ENCODE data around the gene IGF2R.
"Not testable (repeated sequence)": the region's sequence is repeated elsewhere in the genome, so short reads cannot be mapped to it uniquely, and the experiment has no call there.

Gene IGF2R

DNA sequence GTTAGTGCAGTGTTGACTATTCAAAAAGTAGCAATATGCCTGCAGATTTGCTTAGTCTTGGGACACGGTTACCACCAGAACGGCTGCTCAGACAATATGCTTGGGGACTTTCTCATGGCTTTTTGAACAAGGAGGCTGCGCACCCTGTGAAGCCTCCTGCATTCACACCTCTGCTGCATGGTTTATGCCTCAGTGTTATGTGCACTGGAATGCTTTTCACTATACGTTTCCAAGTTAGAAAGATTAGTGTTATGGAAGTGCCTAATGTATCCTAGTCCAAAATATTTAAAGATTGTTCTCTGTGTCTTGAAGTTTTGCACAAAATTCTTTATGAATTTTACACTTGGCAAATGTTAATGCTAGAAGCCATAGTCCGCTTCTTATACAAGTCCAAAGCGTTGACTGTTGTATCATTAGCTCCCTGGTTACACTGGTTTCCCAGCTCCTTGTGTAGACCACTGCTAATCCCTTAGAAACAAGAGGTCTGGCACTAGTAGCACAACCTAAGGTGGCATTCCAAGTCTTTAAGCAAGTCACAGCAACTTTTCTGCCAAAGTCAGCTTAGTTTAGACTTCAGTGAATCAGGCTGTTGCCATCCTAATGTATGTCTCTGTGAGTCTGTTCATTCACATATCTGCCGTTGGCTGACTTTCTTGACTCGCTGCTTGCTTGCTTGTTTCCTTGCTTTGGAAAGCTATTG lies 126.4 kb downstream of the IGF2R start:
- no peak for DNase-seq (ENCODE audit: low read depth)

DNA sequence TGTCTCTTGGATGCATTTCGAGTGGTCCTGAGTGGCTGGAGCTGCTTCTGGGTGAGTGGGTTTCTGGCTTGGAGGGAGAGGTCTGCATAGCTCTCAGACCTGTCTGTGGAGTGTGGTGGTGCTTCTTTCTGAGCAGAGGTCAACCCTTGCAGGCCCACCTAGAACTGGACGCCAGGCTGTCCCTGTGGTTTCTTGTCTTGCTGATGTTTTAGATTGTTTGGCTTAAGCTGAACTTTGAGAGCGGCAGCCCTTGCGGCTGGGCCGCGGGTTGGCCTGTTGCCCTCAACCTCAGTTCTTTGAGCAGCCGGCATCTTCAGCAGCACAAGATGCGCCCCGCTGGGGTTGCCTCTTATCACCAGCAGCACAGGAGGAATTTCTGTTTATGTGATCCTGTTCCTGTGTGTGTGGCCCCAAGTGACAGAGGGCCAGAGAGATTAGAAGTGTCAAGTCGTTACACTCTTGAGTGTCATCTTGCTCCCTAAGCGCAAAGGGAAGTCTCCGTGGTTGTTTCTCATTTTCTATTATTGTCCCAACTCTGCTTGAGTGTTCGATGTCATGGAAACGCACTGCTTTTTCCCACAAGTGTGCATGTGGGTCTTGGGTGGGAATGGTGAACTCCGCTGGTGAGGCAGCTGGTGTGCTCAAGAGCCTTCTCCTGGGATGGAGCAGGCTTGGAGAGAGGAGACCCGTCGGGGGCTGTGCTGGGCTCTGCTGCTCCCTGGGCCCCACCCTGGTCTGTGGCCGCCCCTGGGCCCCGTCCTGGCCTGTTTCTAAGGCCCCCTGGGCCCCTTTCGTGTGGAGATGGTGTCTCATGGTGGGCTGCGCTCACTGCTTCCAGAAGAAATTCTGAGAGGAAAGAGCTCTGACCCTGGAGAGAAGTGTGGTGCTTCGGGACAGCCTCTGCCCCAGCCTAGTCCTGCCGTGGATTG lies 132.7 kb downstream of the IGF2R start:
- peak; percentile 97 for DNase-seq (ENCODE audit: low read depth)

DNA sequence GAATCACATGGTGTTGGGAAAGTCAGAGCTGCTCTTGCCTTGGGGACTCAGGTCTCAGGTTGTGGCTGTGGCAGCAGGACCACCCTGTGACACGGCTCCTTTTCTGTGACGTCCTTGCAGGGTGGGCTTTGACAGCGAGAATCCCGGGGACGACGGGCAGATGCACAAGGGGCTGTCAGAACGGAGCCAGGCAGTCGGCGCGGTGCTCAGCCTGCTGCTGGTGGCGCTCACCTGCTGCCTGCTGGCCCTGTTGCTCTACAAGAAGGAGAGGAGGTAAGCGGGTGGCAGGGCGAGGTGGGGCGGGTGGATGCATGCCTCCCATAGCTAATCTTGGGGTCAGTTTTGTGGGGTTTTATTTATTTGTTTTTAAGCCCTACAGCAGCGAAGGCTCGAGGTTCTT lies 133.5 kb downstream of the IGF2R start:
- no peak for DNase-seq (ENCODE audit: low read depth)

DNA sequence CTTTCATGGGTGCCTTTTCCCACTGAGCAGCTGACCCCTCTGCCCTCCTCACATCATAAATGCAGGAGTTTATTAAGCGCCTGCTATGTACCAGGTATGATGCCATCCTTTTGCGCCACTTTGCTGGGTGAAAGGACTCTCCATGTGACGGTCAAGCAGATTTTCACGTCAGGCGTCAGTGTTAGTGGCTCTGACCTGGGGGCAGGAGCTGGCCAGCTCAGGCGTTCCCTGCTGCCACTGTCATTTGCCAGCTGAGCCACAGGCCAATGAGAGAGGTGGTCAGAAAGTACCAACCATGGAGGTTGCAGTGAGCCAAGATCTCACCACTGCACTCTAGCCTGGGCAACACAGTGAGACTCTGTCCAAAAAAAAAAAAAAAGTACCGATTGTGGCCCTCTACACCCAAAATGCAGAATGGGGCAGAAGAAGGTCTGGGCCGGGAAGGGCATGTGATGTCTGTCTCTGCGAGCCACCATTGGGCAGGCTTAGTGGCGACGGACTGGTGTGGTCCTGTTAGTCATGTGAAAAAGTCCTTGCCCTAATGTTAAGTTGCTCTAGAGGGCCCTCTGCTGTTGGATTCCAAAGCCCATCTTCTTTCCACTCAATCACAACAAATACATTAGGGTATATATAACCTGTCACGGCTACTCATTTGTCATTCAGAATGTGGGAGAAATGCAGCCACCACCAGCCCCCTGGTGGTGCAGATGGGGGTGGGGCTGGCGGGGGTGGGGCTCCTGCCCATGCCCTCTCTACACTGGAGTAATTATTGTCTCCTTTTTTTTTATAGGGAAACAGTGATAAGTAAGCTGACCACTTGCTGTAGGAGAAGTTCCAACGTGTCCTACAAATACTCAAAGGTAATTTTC lies 134.3 kb downstream of the IGF2R start:
- no peak for DNase-seq (ENCODE audit: low read depth)

DNA sequence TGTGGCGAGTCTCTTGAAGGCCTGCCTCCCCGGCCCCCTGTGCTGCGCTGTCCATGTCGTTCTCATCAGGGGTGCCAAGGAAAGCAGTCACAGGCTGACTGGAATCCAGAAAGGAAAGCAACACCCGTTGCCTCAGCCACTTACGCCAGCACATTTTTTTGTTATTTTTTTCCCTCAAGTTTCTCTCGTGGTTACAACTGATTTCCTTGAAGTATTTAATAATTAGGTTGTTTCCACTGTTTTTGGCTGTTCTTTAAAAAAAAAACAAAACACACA lies 134.9 kb downstream of the IGF2R start:
- no peak for DNase-seq (ENCODE audit: low read depth)

DNA sequence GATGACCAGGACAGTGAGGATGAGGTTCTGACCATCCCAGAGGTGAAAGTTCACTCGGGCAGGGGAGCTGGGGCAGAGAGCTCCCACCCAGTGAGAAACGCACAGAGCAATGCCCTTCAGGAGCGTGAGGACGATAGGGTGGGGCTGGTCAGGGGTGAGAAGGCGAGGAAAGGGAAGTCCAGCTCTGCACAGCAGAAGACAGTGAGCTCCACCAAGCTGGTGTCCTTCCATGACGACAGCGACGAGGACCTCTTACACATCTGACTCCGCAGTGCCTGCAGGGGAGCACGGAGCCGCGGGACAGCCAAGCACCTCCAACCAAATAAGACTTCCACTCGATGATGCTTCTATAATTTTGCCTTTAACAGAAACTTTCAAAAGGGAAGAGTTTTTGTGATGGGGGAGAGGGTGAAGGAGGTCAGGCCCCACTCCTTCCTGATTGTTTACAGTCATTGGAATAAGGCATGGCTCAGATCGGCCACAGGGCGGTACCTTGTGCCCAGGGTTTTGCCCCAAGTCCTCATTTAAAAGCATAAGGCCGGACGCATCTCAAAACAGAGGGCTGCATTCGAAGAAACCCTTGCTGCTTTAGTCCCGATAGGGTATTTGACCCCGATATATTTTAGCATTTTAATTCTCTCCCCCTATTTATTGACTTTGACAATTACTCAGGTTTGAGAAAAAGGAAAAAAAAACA lies 136.1 kb downstream of the IGF2R start:
- DNase-seq (ENCODE audit: low read depth): no peak

DNA sequence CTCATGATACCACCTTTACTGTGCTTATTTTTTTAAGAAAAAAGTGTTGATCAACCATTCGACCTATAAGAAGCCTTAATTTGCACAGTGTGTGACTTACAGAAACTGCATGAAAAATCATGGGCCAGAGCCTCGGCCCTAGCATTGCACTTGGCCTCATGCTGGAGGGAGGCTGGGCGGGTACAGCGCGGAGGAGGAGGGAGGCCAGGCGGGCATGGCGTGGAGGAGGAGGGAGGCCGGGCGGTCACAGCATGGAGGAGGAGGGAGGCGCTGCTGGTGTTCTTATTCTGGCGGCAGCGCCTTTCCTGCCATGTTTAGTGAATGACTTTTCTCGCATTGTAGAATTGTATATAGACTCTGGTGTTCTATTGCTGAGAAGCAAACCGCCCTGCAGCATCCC lies 137.1 kb downstream of the IGF2R start:
- DNase-seq (ENCODE audit: low read depth): no peak

DNA sequence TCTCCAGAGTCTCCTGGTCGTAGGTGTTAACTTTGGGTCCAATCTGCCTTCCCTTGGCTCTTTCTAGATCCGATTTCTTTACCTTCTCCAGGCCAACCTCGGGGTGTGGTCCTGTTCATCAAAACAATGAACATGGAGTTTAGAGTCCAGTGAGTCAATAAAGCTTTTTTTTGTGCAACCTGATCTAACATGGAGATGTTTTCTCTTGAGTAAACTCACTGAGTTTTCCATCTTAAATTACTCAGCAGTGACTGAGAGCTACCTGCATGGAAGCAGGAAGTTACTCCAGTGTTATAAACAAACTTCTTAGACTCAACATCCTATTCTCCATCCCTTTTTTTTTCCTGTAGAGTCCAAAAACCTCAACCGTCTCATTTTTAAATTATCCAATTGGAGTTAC lies 137.8 kb downstream of the IGF2R start:
- DNase-seq (ENCODE audit: low read depth): no peak

DNA sequence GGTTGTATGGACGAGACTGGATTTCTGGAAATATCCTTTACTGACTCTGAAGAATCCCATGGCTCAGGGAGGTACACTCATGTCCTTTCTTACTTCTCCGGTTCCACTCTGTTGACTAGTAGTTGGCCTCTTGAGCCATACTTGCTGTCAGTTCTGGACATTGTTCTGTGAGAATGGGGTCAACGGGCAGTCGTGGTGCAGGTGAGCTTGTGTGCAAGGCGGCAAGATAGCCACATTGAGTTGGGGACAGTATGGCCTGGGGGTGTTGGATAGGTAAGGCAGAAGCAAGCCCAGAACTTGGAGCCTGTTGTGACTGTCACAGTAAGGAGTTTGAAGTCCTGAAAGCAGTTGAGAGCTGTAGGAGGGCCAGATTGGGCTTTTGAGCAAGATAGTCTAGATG lies 139.2 kb downstream of the IGF2R start:
- DNase-seq (ENCODE audit: low read depth): no peak

DNA sequence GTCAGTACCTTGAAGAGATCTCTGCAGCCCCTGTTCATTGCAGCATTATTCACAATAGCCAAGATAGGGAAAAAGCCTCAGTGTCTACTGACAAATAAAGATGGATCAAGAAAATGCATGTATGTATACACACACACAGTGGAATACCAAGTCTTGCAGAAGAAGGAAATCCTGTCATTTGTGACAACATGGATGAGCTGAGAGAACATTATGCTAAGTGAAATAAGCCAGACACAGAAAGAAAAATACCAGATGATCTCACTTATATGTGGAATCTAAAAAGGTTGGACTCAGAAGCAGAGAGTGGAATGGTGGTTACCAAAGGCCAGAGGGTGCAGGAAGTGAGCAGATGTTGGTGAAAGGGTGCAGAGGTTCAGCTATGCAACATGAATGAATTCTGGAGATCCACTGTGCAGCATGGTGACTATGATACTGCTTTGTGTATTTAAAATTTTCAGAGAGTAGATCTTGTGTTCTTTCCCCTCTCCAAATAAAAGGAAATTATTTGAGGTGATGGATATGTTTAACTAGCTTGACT lies 141.8 kb downstream of the IGF2R start:
- no peak for DNase-seq (ENCODE audit: low read depth)

DNA sequence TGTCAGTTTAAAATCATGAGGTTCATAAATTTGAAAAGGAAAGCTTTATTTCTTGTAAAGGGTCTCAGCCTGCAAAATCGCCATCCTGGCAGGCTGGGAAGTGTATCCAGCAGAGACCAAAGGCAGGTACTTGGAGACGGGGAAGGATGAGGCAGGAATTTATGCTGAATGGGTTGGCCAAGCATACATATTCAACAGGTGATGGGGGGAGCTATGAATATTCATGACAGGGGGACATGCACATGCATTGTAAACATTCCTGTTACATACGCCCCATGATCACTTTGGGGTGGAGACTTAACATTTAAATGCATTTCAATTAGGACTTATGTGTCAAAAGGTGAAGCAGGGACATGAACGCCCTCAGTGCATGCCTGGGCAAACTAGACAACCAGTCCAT lies 142.9 kb downstream of the IGF2R start:
- DNase-seq (ENCODE audit: low read depth): no peak

DNA sequence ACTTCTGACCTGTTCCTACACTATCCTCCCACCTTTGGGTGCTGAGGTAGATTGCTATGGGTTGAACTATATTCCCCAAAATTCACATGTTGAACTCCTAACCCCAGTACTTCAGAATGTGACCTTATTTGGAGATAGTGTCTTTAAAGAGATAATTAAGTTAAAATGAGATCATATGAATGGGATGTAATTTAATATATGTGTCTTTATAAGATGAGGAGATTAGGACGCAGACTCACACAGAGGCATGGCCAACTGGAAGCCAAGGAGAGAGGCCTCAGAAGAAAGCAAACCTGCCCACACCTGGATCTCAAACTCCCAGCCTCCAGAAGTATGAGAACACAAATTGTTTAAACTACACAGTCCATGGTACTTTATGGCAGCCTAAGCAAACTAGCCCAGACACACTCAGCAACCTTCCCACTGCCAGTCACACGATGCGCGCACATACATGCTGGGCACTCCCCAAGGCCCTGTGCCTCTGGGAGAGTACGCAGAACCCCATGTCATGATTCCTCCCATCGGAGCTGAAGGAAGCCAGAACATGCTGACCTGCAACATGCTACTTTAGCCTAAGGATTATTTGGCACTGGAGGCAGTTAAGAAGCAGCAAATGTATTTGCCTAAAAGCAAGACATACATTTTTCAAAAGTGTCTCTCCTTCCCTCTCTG lies 143.9 kb downstream of the IGF2R start:
- DNase-seq (ENCODE audit: low read depth): no peak

DNA sequence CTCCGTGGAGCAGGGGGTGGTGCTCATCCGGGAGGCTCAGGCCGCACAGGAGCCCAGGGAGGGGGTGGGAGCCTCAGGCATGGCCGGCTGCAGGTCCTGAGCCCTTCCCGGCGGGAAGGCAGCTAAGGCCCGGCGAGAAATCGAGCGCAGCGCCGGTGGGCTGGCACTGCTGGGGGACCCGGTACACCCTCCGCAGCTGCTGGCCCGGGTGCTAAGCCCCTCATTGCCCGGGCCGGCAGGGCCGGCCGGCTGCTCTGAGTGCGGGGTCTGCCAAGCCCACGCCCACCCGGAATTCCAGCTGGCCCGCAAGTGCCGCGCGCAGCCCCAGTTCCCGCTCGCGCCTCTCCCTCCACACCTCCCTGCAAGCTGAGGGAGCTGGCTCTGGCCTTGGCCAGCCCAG lies 145.7 kb downstream of the IGF2R start:
- DNase-seq (ENCODE audit: low read depth): not testable (repeated sequence)

DNA sequence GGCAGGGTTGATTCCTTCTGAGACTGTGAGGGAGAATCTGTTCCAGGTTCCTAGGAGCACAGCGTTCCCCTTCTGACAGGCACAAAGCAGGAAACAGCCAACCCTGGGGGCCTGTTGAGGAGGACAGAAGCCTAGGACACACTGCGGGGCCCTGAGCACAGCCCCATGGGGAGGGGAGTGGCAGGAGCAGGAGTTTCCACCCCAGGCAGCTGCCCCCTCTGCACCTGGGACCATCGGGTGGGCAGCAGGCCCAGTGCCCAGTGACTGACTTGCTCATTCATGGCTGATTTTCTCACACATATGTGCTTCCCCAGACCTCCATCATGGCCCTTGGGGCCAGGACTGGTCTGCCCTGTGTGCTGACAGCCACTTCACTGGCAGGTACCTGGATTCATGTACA lies 146.5 kb downstream of the IGF2R start:
- DNase-seq (ENCODE audit: low read depth): no peak

DNA sequence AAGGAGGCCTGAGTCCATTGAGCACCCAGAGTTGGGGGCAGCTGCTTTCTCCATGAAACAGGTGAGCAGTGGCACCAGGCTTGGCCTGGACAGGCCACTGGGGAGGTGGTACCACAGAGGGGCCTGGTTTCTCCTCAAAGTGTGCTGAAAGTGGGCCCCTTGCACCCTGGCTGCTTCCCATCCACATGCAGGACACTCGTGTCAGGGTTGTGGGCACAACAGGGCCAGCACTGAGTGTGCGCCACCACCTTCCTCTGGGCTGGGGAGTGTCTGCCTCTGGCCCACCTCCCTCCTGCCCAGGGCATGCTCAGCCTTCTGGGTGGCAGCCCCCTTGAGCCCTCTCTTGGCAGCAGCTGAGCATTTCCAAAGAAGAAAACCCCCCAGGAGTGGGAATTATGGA lies 147.5 kb downstream of the IGF2R start:
- DNase-seq (ENCODE audit: low read depth): no peak

DNA sequence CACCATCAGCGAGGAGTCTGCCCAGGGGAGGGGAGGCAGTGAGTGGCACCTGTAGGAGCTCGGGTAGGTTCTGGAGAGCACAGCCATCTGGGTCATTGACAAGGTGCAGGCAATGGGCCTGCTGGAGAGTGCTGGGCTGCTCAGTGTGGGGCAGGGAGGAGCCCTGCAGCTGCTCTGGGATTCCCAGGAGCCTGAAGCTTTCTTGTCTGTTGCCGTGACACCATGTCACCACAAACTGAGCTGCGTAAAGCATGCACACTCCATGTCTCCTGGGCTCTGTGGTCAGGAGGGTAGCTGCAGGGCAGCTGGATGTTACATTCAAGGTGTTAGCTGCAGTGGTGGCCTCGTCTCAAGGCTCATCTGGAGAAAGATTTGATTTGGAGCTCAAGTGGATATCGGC lies 148.3 kb downstream of the IGF2R start:
- DNase-seq (ENCODE audit: low read depth): no peak

DNA sequence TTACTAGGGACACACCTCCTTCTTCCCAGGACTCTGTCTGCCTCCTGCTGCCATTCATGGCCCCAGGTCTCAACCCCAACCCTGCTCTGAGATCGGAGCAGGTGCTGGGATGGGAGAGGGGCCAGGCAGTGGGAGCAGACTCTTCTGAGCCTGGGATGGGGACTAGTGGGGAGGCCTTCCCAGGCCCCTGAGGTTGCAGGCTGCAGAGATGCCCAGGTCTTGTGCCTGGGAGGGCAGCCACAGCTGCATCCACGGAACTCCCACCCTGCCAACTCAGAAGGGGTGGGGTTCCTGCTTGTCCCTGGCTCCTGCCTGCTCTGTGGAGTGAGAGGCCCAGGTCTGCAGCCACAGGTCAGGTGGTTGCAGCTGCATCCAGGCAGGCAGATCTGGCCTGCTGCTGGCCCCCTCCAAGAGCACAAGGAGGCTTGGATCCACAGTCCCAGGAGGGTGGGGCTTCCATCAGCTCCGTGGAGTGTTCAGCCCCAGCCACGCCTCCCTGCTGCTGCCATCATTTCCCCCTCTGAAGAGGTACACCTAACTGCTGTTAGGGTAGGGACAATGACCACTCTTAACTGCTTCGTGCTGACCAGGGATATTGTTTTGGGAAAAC lies 149.8 kb downstream of the IGF2R start:
- no peak for DNase-seq (ENCODE audit: low read depth)

DNA sequence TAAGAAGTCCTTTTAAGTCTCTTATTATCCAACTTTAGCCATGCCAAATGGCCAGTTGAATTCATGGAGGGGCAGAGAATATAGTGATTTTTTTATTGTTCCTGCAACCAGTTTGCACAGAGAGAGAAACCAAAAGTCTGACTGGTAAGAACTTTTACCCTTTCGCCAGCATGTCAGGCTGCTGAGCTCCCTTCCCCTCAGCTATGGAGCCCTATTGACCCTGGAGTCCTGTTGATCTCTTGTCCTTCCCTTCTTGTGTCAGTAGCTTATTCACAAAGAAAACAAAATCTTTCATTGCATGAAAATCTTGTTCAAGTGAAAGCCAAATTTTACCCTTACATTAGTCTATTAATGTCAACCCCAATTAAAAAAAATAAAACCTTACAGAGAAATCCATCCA lies 151.2 kb downstream of the IGF2R start:
- DNase-seq (ENCODE audit: low read depth): no peak

DNA sequence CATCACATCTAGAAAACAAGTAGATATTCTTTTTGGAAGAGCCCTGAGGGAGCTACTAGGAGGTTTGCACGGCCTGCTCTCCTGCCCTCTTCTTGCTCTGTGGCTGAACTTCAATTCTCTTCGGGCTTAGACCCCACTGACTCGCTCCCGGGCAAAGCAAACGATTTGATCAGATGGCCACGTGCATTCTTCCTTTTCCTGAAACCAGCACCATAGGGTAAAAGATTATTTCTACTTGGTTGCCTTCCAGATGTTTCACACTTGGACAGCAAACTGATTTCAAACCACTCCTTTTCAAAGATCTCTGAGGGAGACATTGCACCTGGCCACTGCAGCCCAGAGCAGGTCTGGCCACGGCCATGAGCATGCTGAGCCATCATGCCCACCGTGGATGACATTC lies 152.7 kb downstream of the IGF2R start, which contains the start of gene SLC22A1:
Gene SLC22A1, plus strand, starts transcription at position 258 of the 400 bp plus-strand sequence. Its CDS starts 121 bp downstream, at position 379.
- no peak for DNase-seq (ENCODE audit: low read depth)

DNA sequence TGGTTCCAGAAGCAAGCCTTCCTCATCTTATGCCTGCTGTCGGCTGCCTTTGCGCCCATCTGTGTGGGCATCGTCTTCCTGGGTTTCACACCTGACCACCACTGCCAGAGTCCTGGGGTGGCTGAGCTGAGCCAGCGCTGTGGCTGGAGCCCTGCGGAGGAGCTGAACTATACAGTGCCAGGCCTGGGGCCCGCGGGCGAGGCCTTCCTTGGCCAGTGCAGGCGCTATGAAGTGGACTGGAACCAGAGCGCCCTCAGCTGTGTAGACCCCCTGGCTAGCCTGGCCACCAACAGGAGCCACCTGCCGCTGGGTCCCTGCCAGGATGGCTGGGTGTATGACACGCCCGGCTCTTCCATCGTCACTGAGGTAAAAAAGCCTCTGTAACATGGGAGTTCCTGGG lies 153.1 kb downstream of the IGF2R start:
- no peak for DNase-seq (ENCODE audit: low read depth)

DNA sequence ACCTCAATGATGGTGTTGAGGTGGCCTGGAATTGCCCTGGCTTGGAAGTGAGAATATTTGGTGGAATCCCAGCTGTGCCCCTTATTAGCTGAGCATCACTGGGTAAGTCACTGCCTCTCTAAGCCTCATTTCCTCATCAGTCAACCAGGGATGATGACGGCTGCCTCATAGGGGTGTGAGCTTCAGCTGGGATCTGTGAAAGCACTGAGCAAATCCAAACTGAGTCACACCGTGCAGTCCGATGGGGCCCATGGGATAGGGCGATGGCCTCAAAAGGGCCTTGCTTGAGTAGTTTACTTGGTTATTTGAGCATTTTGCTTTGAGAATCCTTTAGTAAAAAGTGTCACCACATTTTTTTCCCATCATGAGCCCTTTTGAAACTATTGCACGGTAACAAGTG lies 153.9 kb downstream of the IGF2R start:
- DNase-seq (ENCODE audit: low read depth): no peak

Measured in CMK (cell line).